Neural cell (in vitro differentiated cells): ENCODE data around the gene CDC45.
"Not testable (repeated sequence)": the region's sequence is repeated elsewhere in the genome, so short reads cannot be mapped to it uniquely, and the experiment has no call there.

Experiments used
- CTCF ChIP-seq: fragments of 450-650 bp; IDR thresholded peaks from 2 replicates; pipeline ENCODE4 v1.5.1; 2014; ENCODE audit warnings: antibody characterized with exemption, mild to moderate bottlenecking, moderate library complexity; ENCODE audit not compliant: poor library complexity, severe bottlenecking
- REST ChIP-seq: IDR thresholded peaks from 2 replicates; pipeline ENCODE4 v1.6.1; 2012; ENCODE audit warnings: borderline replicate concordance
- TAF1 ChIP-seq: IDR thresholded peaks from 2 replicates; pipeline ENCODE4 v1.6.1; 2012; ENCODE audit warnings: low read depth

GRCh38 chr22:19548427-19548826 lies 68.7 kb downstream of the CDC45 start:
- not testable (repeated sequence) for TF ChIP-seq CTCF, REST, TAF1
